Measurements from ENCODE around the gene PLXNA4.

PLXNA4 gene

DNA sequence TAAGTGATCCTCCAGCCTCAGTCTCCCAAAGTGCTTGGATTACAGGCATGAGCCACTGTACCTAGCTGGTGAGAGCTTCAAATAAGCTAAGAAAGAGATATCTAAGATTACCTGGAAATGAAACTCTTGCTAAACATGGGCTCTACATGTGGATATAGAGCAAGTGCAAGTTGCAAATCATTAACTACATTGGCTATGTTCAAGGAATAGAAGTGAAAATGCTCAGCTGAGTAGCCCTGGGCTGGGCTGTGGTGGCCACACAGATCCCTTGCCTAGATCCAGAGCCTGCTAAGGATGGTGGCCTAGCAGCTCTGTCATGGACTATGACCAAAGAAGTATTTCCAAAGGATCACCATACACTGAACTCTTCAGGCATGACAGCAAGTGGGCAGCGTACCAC lies 209.3 kb downstream of the PLXNA4 start:
- TF ChIP-seq CTCF (IDR thresholded peaks at IDR 0.05; ENCODE audit: control extremely low read depth, extremely low read depth, low read depth, missing control alignments): no peak
- POLR2A ChIA-PET: no interaction called here
- CTCF ChIA-PET: interaction anchor here (1.6 kb wide), 1 partner anchor 30 kb away, joined by 3 read pairs; no protein-coding TSS in a partner anchor
- no peak for DNase-seq (ENCODE audit: extremely low spot score)

DNA sequence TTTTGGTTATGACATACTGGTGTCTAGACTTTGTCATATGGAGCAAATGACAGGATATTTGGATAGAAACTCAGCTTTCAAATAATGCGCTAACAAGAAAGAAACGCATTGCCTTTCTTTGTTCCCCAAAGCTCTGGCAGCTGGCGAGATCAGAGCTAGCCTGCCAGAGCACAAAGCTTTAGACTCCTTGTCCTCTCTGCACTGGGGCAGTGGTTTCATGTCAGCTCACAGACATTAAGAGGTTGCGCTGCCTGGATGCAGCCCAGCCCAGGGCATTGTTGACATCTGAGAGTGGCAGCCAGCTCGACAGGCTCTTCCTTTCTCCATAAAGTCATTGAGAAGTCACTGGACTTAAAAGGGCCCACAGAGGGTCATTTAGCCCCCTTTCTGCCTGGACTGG lies 212.0 kb downstream of the PLXNA4 start:
- DNase-seq (ENCODE audit: extremely low spot score): no peak
- ChIA-PET POLR2A (no interaction called here), CTCF (no interaction called here)
- no peak for TF ChIP-seq CTCF (IDR thresholded peaks at IDR 0.05; ENCODE audit: control extremely low read depth, extremely low read depth, low read depth, missing control alignments)

GRCh38 chr7:132362059-132362458 lies 214.2 kb downstream of the PLXNA4 start:
- POLR2A ChIA-PET: no interaction called here
- CTCF ChIA-PET: interaction anchor here (1.3 kb wide), 1 partner anchor 8 kb away, joined by 3 read pairs; no protein-coding TSS in a partner anchor
- DNase-seq (ENCODE audit: extremely low spot score): no peak
- no peak for TF ChIP-seq CTCF (IDR thresholded peaks at IDR 0.05; ENCODE audit: control extremely low read depth, extremely low read depth, low read depth, missing control alignments)

DNA sequence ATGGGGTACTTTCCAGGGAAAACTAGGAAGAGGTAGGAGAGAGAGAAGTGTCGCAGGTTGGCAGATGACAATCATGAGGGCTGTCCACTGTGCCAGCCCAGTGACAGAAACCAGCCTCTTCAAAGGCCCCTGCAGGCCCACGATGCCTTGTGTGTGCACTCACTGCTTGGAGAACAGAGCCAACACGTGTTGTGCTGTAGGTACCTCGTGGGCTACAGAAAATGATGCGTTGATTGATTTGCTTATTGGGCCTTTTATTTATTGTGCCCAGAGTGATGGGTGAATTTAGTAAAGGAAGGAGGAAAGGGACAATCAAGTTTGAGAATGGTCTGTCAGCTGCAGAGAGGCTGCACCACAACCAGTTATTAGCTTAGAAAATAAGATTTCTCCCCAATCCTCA lies 215.1 kb downstream of the PLXNA4 start:
- ChIA-PET CTCF (interaction anchor here (1.2 kb wide), 1 partner anchor 12 kb away, joined by 3 read pairs; no protein-coding TSS in a partner anchor), POLR2A (no interaction called here)
- no peak for DNase-seq (ENCODE audit: extremely low spot score)
- TF ChIP-seq CTCF (IDR thresholded peaks at IDR 0.05; ENCODE audit: control extremely low read depth, extremely low read depth, low read depth, missing control alignments): no peak

DNA sequence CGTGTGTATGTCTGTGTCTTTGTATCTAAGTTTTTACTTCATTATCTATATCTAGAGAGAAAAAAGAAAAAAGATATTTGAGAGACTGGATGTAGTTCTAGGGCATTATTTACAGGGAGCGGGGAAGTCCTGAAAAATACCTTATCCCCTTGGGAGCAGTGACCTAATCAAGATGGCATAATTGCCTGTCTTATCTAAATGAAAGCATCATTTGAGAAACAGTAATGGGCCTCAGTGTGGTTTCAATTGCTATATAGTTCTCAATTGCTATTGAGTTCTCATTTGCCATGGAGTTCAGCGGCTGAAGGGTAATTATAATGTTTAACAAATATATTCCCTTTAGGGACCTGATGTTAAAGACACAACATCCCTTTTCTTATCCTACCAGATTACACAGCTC lies 216.5 kb downstream of the PLXNA4 start:
- ChIA-PET CTCF (no interaction called here), POLR2A (no interaction called here)
- no peak for TF ChIP-seq CTCF (IDR thresholded peaks at IDR 0.05; ENCODE audit: control extremely low read depth, extremely low read depth, low read depth, missing control alignments)
- DNase-seq (ENCODE audit: extremely low spot score): no peak

- CTCF ChIA-PET: no interaction called here
- POLR2A ChIA-PET: no interaction called here
- no peak for TF ChIP-seq CTCF (IDR thresholded peaks at IDR 0.05; ENCODE audit: control extremely low read depth, extremely low read depth, low read depth, missing control alignments)
- DNase-seq (ENCODE audit: extremely low spot score): no peak
These were observed 221.2 kb downstream of the PLXNA4 start for GRCh38 chr7:132355048-132355447.

DNA sequence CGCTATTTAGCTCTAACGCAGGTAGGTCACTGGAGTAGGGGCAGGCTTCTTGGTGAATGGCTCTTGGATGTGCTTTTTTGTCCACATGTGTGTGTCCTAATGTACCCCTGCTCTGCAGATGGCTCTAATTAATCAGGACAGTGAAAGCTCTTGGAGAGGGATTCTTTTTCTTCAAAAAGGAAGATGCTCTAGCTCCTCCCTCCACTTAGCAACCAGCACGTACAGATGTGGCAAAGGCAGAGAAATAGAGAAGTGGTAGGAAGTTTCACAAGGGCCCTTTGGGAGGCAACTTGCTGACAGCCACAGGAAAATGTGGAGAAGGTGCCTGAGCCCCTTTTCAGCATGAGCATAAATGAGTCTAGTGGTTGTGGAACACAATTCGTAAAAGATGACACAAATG lies 221.7 kb downstream of the PLXNA4 start:
- DNase-seq (ENCODE audit: extremely low spot score): no peak
- ChIA-PET POLR2A (no interaction called here), CTCF (interaction anchor here (1.5 kb wide), 1 partner anchor 8 kb away, joined by 3 read pairs; no protein-coding TSS in a partner anchor)
- no peak for TF ChIP-seq CTCF (IDR thresholded peaks at IDR 0.05; ENCODE audit: control extremely low read depth, extremely low read depth, low read depth, missing control alignments)
